Measurements from ENCODE around the gene CLCN6. TPM values are rescaled to one million over a fixed set of nuclear protein-coding genes. Genes with fewer than 3 reads are reported as not detected.
A peak's percentile ranks its signal among the peaks of the same experiment; 100 is the strongest.

The CLCN6 gene
- total RNA-seq, 1 experiment from 2014 or later: 30.4 TPM

- H3K9me3 Mint-ChIP-seq (ENCODE audit: unreplicated experiment): no peaks in the 10 kb centered on the region
- peaks cover 7% of the 10 kb centered on the region for H3K4me1 Mint-ChIP-seq (ENCODE audit: low read depth, unreplicated experiment)
- no peak for DNase-seq
- Histone ChIP-seq H3K27me3 (replicated peaks; ENCODE audit: control insufficient read depth, insufficient read depth, low read length) (no peaks in the 10 kb centered on the region), H3K4me1 (peaks cover 26% of the 10 kb centered on the region), H3K36me3 (ENCODE audit: control insufficient read depth, insufficient read depth, low read length) (no peaks in the 10 kb centered on the region), H3K4me3 (ENCODE audit: low read depth, low read length) (no peak overlapping the region), H3K9me3 (no peaks in the 10 kb centered on the region)
- POLR2A ChIA-PET: interaction anchor here (0.6 kb wide), 1 partner anchor 567 kb away, joined by 7 read pairs; no protein-coding TSS in a partner anchor
- BruUV-seq (replicated peaks): TSS peak; percentile 18
- H3K36me3 Mint-ChIP-seq (ENCODE audit: insufficient read depth, unreplicated experiment): peaks cover 6% of the 10 kb centered on the region
- intact Hi-C loops (cut with micrococcal nuclease; ENCODE audit: unreplicated experiment): no loop called here
- TF ChIP-seq CTCF (IDR thresholded peaks at IDR 0.05; ENCODE audit: insufficient read depth in 1 of 2, low read depth in 1 of 2, low read length in 1 of 2, severe bottlenecking in 1 of 2, unreplicated experiment in 1 of 2): no peak
- no peak overlapping the region for H3K27ac Mint-ChIP-seq (ENCODE audit: unreplicated experiment)
- no peak overlapping the region for H3K4me3 Mint-ChIP-seq (ENCODE audit: unreplicated experiment)
- H3K27me3 Mint-ChIP-seq (ENCODE audit: insufficient read depth, unreplicated experiment): no peaks in the 10 kb centered on the region
- CTCF ChIA-PET: no interaction called here
These were observed 19.8 kb upstream of the CLCN6 start for GRCh38 chr1:11786168-11786567.

GRCh38 chr1:11787251-11787803 is 18.7 kb upstream of the CLCN6 start:
- peaks cover 8% of the 10 kb centered on the region for H3K36me3 Mint-ChIP-seq (ENCODE audit: insufficient read depth, unreplicated experiment)
- DNase-seq: peak; percentile 77 to 81
- no peaks in the 10 kb centered on the region for H3K27me3 Mint-ChIP-seq (ENCODE audit: insufficient read depth, unreplicated experiment)
- H3K4me1 Mint-ChIP-seq (ENCODE audit: low read depth, unreplicated experiment): peaks cover 19% of the 10 kb centered on the region
- no peaks in the 10 kb centered on the region for H3K9me3 Mint-ChIP-seq (ENCODE audit: unreplicated experiment)
- H3K4me1 ChIP-seq: peaks cover 34% of the 10 kb centered on the region
- ChIA-PET CTCF (interaction anchor here (0.7 to 0.9 kb wide), 3 partner anchors 10 to 134 kb away, joined by 3 read pairs; partner anchors contain the start of gene FBXO2), POLR2A (interaction anchor here (0.7 to 1.4 kb wide), 4 partner anchors 19 to 122 kb away, joined by 3 to 5 read pairs (median 5); partner anchors contain the start of genes AGTRAP and CLCN6)
- BruUV-seq (replicated peaks): no TSS peak
- intact Hi-C loops (cut with micrococcal nuclease; ENCODE audit: unreplicated experiment): loop anchor here (1.0 kb wide), 1 partner anchor 18 kb away; the partner anchor contains the start of gene MTHFR
- peak overlapping the region; percentile 89 for H3K27ac Mint-ChIP-seq (ENCODE audit: unreplicated experiment)
- no peaks in the 10 kb centered on the region for H3K27me3 ChIP-seq (replicated peaks; ENCODE audit: control insufficient read depth, insufficient read depth, low read length)
- H3K4me3 ChIP-seq (ENCODE audit: low read depth, low read length): no peak overlapping the region
- H3K9me3 ChIP-seq: no peaks in the 10 kb centered on the region
- TF ChIP-seq CTCF (IDR thresholded peaks at IDR 0.05; ENCODE audit: insufficient read depth in 1 of 2, low read depth in 1 of 2, low read length in 1 of 2, severe bottlenecking in 1 of 2, unreplicated experiment in 1 of 2): no peak
- H3K36me3 ChIP-seq (ENCODE audit: control insufficient read depth, insufficient read depth, low read length): no peaks in the 10 kb centered on the region; the same call in 1 of the 2 replicates
- H3K4me3 Mint-ChIP-seq (ENCODE audit: unreplicated experiment): peak overlapping the region; percentile 42

- no peak for DNase-seq
- H3K9me3 Mint-ChIP-seq (ENCODE audit: unreplicated experiment): no peaks in the 10 kb centered on the region
- no TSS peak for BruUV-seq (replicated peaks)
- H3K36me3 Mint-ChIP-seq (ENCODE audit: insufficient read depth, unreplicated experiment): peaks cover 14% of the 10 kb centered on the region
- no peak for TF ChIP-seq CTCF (IDR thresholded peaks at IDR 0.05; ENCODE audit: insufficient read depth in 1 of 2, low read depth in 1 of 2, low read length in 1 of 2, severe bottlenecking in 1 of 2, unreplicated experiment in 1 of 2)
- Histone ChIP-seq H3K36me3 (ENCODE audit: control insufficient read depth, insufficient read depth, low read length) (no peaks in the 10 kb centered on the region; the same call in 1 of the 2 replicates), H3K4me1 (peaks cover 40% of the 10 kb centered on the region), H3K9me3 (no peaks in the 10 kb centered on the region), H3K27me3 (replicated peaks; ENCODE audit: control insufficient read depth, insufficient read depth, low read length) (no peaks in the 10 kb centered on the region), H3K4me3 (ENCODE audit: low read depth, low read length) (no peak overlapping the region)
- POLR2A ChIA-PET: interaction anchor here (0.6 to 1.4 kb wide), 5 partner anchors 18 to 1388 kb away, joined by 3 to 5 read pairs (median 5); partner anchors contain the start of genes AGTRAP and CLCN6
- CTCF ChIA-PET: interaction anchor here (0.7 to 0.9 kb wide), 3 partner anchors 11 to 134 kb away, joined by 3 read pairs; partner anchors contain the start of gene FBXO2
- H3K4me1 Mint-ChIP-seq (ENCODE audit: low read depth, unreplicated experiment): peaks cover 25% of the 10 kb centered on the region
- peak overlapping the region; percentile 42 for H3K4me3 Mint-ChIP-seq (ENCODE audit: unreplicated experiment)
- intact Hi-C loops (cut with micrococcal nuclease; ENCODE audit: unreplicated experiment): loop anchor here (1.0 kb wide), 1 partner anchor 17 kb away; the partner anchor contains the start of gene MTHFR
- H3K27ac Mint-ChIP-seq (ENCODE audit: unreplicated experiment): peak overlapping the region; percentile 89
- H3K27me3 Mint-ChIP-seq (ENCODE audit: insufficient read depth, unreplicated experiment): no peaks in the 10 kb centered on the region
These were observed 18.1 kb upstream of the CLCN6 start for GRCh38 chr1:11787804-11788436.

Measured in Caco-2 (cell line).